ENCODE measurements around the gene SLC35E3.

DNA sequence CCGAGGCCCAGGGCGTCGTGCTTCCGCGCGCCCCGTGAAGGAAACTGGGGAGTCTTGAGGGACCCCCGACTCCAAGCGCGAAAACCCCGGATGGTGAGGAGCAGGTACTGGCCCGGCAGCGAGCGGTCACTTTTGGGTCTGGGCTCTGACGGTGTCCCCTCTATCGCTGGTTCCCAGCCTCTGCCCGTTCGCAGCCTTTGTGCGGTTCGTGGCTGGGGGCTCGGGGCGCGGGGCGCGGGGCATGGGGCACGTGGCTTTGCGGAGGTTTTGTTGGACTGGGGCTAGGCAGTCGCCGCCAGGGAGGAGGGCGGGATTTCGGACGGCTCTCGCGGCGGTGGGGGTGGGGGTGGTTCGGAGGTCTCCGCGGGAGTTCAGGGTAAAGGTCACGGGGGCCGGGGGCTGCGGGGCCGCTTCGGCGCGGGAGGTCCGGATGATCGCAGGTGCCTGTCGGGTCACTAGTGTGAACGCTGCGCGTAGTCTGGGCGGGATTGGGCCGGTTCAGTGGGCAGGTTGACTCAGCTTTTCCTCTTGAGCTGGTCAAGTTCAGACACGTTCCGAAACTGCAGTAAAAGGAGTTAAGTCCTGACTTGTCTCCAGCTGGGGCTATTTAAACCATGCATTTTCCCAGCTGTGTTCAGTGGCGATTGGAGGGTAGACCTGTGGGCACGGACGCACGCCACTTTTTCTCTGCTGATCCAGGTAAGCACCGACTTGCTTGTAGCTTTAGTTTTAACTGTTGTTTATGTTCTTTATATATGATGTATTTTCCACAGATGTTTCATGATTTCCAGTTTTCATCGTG is 62.6 kb downstream of the SLC35E3 start:
- TF ChIP-seq, protein P1, sequence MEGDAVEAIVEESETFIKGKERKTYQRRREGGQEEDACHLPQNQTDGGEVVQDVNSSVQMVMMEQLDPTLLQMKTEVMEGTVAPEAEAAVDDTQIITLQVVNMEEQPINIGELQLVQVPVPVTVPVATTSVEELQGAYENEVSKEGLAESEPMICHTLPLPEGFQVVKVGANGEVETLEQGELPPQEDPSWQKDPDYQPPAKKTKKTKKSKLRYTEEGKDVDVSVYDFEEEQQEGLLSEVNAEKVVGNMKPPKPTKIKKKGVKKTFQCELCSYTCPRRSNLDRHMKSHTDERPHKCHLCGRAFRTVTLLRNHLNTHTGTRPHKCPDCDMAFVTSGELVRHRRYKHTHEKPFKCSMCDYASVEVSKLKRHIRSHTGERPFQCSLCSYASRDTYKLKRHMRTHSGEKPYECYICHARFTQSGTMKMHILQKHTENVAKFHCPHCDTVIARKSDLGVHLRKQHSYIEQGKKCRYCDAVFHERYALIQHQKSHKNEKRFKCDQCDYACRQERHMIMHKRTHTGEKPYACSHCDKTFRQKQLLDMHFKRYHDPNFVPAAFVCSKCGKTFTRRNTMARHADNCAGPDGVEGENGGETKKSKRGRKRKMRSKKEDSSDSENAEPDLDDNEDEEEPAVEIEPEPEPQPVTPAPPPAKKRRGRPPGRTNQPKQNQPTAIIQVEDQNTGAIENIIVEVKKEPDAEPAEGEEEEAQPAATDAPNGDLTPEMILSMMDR (IDR thresholded peaks at IDR 0.05; ENCODE audit: low read length): no peak
- no peak for TF ChIP-seq EZH2 (optimal IDR thresholded peaks at IDR 0.05; ENCODE audit: low read depth, low read length)

Measured in MM.1S (cell line).